Neural cell (in vitro differentiated cells): ENCODE results near the gene PTGES. TPM values are rescaled to one million over a fixed set of nuclear protein-coding genes. Genes with fewer than 3 reads are reported as not detected.

ENCODE experiments used
- H2AFZ ChIP-seq: fragments of 200-600, 300-800 bp; sonication (generic), shearing (Covaris generic); 2 replicates; pipeline ENCODE4 v1.6.0; 2014; ENCODE audit warnings: low read depth, mild to moderate bottlenecking, antibody characterized with exemption, low read length, moderate library complexity
- H3F3A ChIP-seq: fragments of 200-600 bp; shearing (Covaris generic); 2 replicates; pipeline ENCODE4 v1.6.1; 2016; ENCODE audit warnings: mild to moderate bottlenecking, moderate library complexity, mixed read lengths, antibody characterized with exemption, low read length; ENCODE audit not compliant: insufficient read depth, poor library complexity, severe bottlenecking
- H3K27ac ChIP-seq: fragments of 200-600, 300-800 bp; sonication (generic), shearing (Covaris generic); 2 replicates; pipeline ENCODE4 v1.5.1; 2014; ENCODE audit warnings: mild to moderate bottlenecking, low read length, moderate library complexity
- H3K27me3 ChIP-seq: fragments of 300-800, 200-600 bp; sonication (generic), shearing (Covaris generic); 2 replicates; pipeline ENCODE4 v1.6.0; 2014; ENCODE audit warnings: mild to moderate bottlenecking, low read depth, low read length, moderate library complexity; ENCODE audit not compliant: insufficient read depth
- H3K36me3 ChIP-seq: fragments of 300-800, 200-600 bp; sonication (generic), shearing (Covaris generic); 2 replicates; pipeline ENCODE4 v1.5.1; 2014; ENCODE audit warnings: mild to moderate bottlenecking, antibody characterized with exemption, low read length, moderate library complexity; ENCODE audit not compliant: insufficient read depth
- H3K4me2 ChIP-seq: fragments of 300-800, 200-600 bp; sonication (generic), shearing (Covaris generic); 2 replicates; pipeline ENCODE4 v1.6.0; 2014; ENCODE audit warnings: mild to moderate bottlenecking, low read length
- H3K4me3 ChIP-seq: fragments of 300-800, 200-600 bp; sonication (generic), shearing (Covaris generic); 2 replicates; pipeline ENCODE4 v1.5.1; 2014; ENCODE audit warnings: mild to moderate bottlenecking, low read length, moderate library complexity
- H3K79me2 ChIP-seq: fragments of 200-600 bp; shearing (Covaris generic); replicated peaks from 2 replicates; pipeline ENCODE4 v1.6.0; 2014; ENCODE audit warnings: mild to moderate bottlenecking, low read length, moderate library complexity; ENCODE audit not compliant: insufficient read depth
- H3K9ac ChIP-seq: fragments of 300-800, 200-600 bp; sonication (generic), shearing (Covaris generic); 2 replicates; pipeline ENCODE4 v1.6.1; 2016; ENCODE audit warnings: mild to moderate bottlenecking, low read length, mixed read lengths
- H3K9me2 ChIP-seq: fragments of 200-600 bp; shearing (Covaris generic); 2 replicates; pipeline ENCODE4 v1.6.1; 2016; ENCODE audit warnings: mild to moderate bottlenecking, low read length, mixed read lengths; ENCODE audit not compliant: insufficient read depth
- H3K9me3 ChIP-seq: fragments of 200-600, 300-800 bp; sonication (generic), shearing (Covaris generic); 2 replicates; pipeline ENCODE4 v1.6.1; 2016; ENCODE audit warnings: mild to moderate bottlenecking, mixed run types, low read length, moderate library complexity, mixed read lengths
- H4K20me1 ChIP-seq: fragments of 200-600 bp; shearing (Covaris generic); 2 replicates; pipeline ENCODE4 v1.6.1; 2016; ENCODE audit warnings: mild to moderate bottlenecking, mixed run types; ENCODE audit not compliant: insufficient read depth
- EP300 ChIP-seq: fragments of 450-650 bp; conservative IDR thresholded peaks from 2 replicates; pipeline ENCODE4 v1.6.1; 2014; ENCODE audit warnings: antibody characterized with exemption, mild to moderate bottlenecking, moderate library complexity; ENCODE audit not compliant: poor library complexity, severe bottlenecking
- EZH2 ChIP-seq: fragments of 200-600, 300-800 bp; shearing (Covaris generic), sonication (generic); IDR thresholded peaks from 2 replicates; pipeline ENCODE4 v1.6.1; 2014; ENCODE audit warnings: antibody characterized with exemption, low read length, borderline replicate concordance, mild to moderate bottlenecking; ENCODE audit not compliant: insufficient read depth, poor library complexity, severe bottlenecking
- MXI1 ChIP-seq: fragments of 450-650 bp; conservative IDR thresholded peaks from 2 replicates; pipeline ENCODE4 v1.6.1; 2014; ENCODE audit warnings: antibody characterized with exemption, mild to moderate bottlenecking; ENCODE audit not compliant: poor library complexity, severe bottlenecking
- POLR2AphosphoS5 ChIP-seq: IDR thresholded peaks from 2 replicates; pipeline ENCODE4 v1.6.1; 2012
- RAD21 ChIP-seq: fragments of 450-650 bp; conservative IDR thresholded peaks from 2 replicates; pipeline ENCODE4 v1.6.1; 2014; ENCODE audit warnings: antibody characterized with exemption, mild to moderate bottlenecking, moderate library complexity
- SMC3 ChIP-seq: fragments of 450-650 bp; conservative IDR thresholded peaks from 2 replicates; pipeline ENCODE4 v1.6.1; 2014; ENCODE audit warnings: antibody characterized with exemption, mild to moderate bottlenecking, moderate library complexity; ENCODE audit not compliant: poor library complexity
- TAF1 ChIP-seq: IDR thresholded peaks from 2 replicates; pipeline ENCODE4 v1.6.1; 2012; ENCODE audit warnings: low read depth
- polyA plus RNA-seq: library from polyadenylated mRNA; depleted of rRNA; stranded (reverse); fragments of >200 nt; gene quantifications from 2 replicates; pipeline ENCODE4 v1.2.3, GENCODE V29; 2014
- TF ChIP-seq, protein P1 (sequence below): fragments of 450-650 bp; IDR thresholded peaks from 2 replicates; pipeline ENCODE4 v1.5.1; 2014; ENCODE audit warnings: antibody characterized with exemption, mild to moderate bottlenecking, moderate library complexity; ENCODE audit not compliant: poor library complexity, severe bottlenecking
- TF ChIP-seq, protein P2 (sequence below): IDR thresholded peaks from 2 replicates; pipeline ENCODE4 v1.6.1; 2012; ENCODE audit warnings: borderline replicate concordance

The PTGES gene
- polyA plus RNA-seq, 1 donor from 2014 or later: 0.63 TPM

DNA sequence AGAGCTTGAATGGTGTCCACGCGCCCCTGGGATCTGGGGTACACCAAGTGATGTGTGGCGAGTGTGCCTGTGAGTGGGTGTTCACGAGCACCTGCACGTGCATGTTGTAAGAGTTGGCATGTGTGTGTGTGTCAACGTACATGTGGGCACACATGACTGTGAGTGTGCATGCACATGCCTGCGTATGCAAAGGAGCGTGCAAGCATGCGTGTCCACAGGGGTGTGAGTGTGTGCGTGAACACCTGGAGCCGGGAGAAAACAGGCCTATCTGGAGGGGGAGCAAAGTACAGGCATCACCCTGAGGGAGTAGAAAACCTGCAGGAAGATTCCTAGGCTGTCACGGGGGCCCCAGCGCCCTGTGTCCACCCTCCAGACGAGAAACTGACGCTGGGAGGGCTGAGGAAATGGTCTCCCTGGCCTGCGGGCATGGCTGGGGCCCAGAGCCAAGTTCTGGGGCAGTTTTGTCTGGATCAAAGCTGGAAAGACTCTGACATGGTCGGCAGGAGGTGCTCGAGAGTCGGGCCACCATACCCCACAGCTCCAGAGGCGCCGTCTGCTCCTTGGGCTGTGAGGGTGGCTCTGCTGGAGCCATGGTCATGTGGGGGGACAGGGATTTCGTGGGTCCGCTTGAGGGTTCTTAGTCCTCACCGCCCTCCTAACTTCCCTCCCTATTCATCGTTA lies 31.8 kb downstream of the PTGES start:
- Histone ChIP-seq H3K36me3 (no peaks in the 10 kb centered on the region), H3K9ac (no peak overlapping the region), H3K27ac (no peak overlapping the region), H3K4me3 (no peak overlapping the region), H3K4me2 (no peak overlapping the region), H3K79me2 (no peaks in the 10 kb centered on the region), H3K9me3 (no peaks in the 10 kb centered on the region), H3K27me3 (no peaks in the 10 kb centered on the region), H3F3A (no peaks in the 10 kb centered on the region), H2AFZ (no peak overlapping the region), H4K20me1 (no peaks in the 10 kb centered on the region), H3K9me2 (no peaks in the 10 kb centered on the region)
- no peak for TF ChIP-seq SMC3
- TF ChIP-seq RAD21: no peak
- TF ChIP-seq POLR2AphosphoS5: no peak
- no peak for TF ChIP-seq TAF1
- TF ChIP-seq, protein P1, sequence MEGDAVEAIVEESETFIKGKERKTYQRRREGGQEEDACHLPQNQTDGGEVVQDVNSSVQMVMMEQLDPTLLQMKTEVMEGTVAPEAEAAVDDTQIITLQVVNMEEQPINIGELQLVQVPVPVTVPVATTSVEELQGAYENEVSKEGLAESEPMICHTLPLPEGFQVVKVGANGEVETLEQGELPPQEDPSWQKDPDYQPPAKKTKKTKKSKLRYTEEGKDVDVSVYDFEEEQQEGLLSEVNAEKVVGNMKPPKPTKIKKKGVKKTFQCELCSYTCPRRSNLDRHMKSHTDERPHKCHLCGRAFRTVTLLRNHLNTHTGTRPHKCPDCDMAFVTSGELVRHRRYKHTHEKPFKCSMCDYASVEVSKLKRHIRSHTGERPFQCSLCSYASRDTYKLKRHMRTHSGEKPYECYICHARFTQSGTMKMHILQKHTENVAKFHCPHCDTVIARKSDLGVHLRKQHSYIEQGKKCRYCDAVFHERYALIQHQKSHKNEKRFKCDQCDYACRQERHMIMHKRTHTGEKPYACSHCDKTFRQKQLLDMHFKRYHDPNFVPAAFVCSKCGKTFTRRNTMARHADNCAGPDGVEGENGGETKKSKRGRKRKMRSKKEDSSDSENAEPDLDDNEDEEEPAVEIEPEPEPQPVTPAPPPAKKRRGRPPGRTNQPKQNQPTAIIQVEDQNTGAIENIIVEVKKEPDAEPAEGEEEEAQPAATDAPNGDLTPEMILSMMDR: no peak
- TF ChIP-seq EZH2: no peak
- no peak for TF ChIP-seq EP300
- TF ChIP-seq MXI1: no peak
- TF ChIP-seq, protein P2, sequence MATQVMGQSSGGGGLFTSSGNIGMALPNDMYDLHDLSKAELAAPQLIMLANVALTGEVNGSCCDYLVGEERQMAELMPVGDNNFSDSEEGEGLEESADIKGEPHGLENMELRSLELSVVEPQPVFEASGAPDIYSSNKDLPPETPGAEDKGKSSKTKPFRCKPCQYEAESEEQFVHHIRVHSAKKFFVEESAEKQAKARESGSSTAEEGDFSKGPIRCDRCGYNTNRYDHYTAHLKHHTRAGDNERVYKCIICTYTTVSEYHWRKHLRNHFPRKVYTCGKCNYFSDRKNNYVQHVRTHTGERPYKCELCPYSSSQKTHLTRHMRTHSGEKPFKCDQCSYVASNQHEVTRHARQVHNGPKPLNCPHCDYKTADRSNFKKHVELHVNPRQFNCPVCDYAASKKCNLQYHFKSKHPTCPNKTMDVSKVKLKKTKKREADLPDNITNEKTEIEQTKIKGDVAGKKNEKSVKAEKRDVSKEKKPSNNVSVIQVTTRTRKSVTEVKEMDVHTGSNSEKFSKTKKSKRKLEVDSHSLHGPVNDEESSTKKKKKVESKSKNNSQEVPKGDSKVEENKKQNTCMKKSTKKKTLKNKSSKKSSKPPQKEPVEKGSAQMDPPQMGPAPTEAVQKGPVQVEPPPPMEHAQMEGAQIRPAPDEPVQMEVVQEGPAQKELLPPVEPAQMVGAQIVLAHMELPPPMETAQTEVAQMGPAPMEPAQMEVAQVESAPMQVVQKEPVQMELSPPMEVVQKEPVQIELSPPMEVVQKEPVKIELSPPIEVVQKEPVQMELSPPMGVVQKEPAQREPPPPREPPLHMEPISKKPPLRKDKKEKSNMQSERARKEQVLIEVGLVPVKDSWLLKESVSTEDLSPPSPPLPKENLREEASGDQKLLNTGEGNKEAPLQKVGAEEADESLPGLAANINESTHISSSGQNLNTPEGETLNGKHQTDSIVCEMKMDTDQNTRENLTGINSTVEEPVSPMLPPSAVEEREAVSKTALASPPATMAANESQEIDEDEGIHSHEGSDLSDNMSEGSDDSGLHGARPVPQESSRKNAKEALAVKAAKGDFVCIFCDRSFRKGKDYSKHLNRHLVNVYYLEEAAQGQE: no peak

DNA sequence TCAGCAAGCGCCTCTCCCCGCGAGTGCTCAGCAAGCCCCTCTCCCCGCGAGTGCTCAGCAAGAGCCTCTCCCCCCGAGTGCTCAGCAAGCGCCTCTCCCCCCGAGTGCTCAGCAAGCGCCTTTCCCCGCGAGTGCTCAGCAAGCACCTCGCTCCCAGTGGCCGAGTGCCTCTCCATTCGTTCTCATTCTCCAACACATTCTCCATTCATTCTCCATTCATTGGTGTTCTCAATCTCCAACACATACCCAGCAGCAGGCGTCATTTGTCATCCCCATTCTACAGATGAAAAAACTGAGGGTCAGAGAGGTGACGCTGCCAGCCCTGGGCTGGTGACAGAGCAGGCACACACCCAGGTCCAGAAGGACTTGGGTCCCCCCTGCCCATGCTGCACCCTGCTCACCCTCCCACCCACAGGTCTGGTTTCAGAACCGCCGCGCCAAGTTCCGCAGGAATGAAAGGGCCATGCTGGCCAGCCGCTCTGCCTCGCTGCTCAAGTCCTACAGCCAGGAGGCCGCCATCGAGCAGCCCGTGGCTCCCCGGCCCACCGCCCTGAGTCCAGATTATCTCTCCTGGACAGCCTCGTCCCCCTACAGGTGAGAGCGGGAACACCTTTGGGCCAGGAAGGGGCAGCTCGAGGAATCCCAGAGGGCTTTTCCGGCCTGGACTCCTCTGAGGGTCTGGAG lies 32.5 kb downstream of the PTGES start:
- TF ChIP-seq EZH2: no peak
- no peak for TF ChIP-seq RAD21
- TF ChIP-seq, protein P1: no peak
- TF ChIP-seq EP300: no peak
- TF ChIP-seq POLR2AphosphoS5: no peak
- TF ChIP-seq TAF1: no peak
- TF ChIP-seq MXI1: no peak
- TF ChIP-seq SMC3: no peak
- TF ChIP-seq, protein P2: no peak
- Histone ChIP-seq H3K36me3 (no peaks in the 10 kb centered on the region), H3K79me2 (no peaks in the 10 kb centered on the region)

More for the DNA sequence above, 32.5 kb downstream of the PTGES start:
- Histone ChIP-seq H3K27ac (no peak overlapping the region), H3K4me3 (no peak overlapping the region), H3K9ac (no peak overlapping the region), H3K9me3 (no peaks in the 10 kb centered on the region), H3K9me2 (no peaks in the 10 kb centered on the region), H4K20me1 (no peaks in the 10 kb centered on the region), H2AFZ (no peak overlapping the region), H3F3A (no peaks in the 10 kb centered on the region), H3K4me2 (no peak overlapping the region), H3K27me3 (no peaks in the 10 kb centered on the region)
